ENCODE data around the gene DNAJA2.

The DNAJA2 gene

DNA sequence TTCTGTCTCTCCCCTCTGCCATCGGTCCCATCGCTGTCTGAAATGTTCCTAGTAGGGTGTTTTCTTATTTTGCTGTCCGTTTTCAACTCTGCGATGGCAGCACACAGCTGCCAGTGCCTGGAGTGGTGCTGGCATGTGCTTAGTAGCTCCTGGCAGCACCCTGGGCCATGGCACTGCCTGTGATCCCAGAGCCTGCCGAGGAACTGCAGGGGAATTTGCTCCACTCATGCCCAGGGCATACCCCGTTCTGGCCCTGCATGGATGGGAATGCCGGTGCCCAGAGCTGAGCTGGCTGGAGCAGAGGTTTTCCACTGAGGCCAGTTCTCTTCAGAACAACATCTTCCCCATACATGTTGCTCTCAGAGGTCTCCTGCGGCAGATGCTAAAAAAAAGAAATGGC, 46.2 kb downstream of the DNAJA2 start:
- DNase-seq (ENCODE audit: low read depth): no peak

DNA sequence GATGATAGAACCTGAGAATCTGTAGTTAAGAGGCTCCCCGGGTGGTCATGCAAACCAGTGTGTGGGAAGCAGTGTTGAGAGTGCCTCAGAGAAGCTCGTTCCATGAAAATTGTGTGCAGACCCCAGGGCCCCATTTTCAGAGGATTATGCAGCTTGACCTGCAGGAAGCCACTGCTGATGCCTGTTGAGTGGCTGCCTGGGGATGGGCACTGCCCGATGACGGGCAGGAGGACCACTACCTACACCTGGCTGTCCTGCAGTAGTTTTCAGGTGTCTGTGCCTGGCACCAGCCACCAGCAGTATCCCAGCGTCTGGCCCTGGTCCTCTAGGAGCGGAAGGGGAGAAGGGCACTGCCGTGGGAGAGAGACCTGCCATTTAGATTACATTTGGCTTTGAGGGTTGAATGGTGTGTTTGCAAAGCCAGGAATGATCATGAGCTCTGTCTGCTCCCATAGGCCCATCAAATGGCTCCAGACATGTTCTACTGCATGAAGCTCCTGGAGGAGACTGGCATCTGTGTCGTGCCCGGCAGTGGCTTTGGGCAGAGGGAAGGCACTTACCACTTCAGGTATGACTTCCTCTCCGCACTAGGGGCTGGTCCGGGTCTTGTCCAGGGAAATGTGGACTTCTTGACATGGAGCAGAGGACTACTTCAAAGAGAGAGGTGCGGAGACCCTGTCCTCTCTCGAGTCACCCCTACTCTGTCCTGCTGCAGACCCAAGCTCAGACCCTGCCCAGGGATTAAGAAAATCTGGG, 46.8 kb downstream of the DNAJA2 start:
- no peak for DNase-seq (ENCODE audit: low read depth)

GRCh38 chr16:46924402-46924801, 49.1 kb downstream of the DNAJA2 start:
- no peak for DNase-seq (ENCODE audit: low read depth)

GRCh38 chr16:46923513-46924295, 49.8 kb downstream of the DNAJA2 start:
- no peak for DNase-seq (ENCODE audit: low read depth)

- no peak for DNase-seq (ENCODE audit: low read depth)
Measured at GRCh38 chr16:46922239-46922638, 51.2 kb downstream of the DNAJA2 start.

- DNase-seq (ENCODE audit: low read depth): no peak
Measured at GRCh38 chr16:46920402-46921068, 52.9 kb downstream of the DNAJA2 start.

GRCh38 chr16:46918905-46919792, 54.3 kb downstream of the DNAJA2 start:
- no peak for DNase-seq (ENCODE audit: low read depth)

DNA sequence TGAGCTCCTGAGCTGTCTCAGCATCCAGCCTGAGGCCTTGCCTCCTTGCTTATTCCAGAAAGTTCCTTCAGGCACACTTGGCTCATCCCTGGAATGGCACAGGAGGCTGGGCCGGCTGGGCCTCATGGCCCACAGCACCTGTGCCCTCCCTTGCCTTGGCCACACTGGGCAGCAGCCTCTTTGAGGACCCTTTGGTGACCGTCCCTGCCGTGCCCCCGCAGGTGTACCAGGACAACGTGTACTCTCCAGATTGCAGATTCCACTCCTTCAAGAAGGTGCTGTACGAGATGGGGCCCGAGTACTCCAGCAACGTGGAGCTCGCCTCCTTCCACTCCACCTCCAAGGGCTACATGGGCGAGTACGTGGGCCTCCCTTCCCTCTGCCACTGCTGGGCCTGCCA, 55.1 kb downstream of the DNAJA2 start:
- no peak for DNase-seq (ENCODE audit: low read depth)

DNA sequence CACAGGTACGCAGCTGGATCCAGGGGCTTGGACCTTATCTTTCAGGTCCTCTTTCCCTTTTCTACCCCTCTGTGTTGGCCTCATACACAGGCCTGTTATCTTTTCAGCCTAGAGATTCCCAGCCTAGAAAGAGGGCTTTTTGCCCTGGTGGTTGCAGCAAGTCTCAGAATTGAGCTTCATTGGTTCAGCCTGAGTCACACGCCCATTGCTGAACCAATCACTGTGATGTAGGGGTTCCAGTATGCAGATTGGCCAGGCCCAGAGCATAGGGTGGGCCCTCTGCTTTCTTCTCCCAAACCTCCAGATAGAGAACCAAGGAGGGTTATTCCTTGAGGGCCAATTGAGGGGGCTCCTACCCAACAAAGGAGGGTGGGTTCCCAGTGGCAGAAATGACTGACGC, 56.5 kb downstream of the DNAJA2 start:
- peak; percentile 40 for DNase-seq (ENCODE audit: low read depth)

DNA sequence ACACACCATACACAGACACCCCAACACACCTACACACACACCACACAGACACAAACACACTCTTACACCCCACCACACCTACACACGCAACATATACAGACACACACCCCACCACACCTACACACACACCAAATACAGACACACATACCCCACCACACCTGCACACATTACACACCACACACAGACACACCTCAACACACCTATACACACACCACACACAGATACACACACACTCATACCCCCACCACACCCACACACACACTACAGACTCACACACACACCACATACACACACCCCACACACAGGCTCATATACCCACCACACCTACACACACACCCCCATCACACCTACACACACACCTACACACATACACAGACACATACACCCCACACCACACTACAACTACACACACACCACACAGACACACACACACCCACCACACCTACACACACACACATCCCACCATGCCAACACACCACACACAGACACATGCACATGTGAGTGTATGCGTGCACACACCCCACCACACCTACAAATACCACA, 57.9 kb downstream of the DNAJA2 start:
- no peak for DNase-seq (ENCODE audit: low read depth)

GRCh38 chr16:46914556-46915201, 58.8 kb downstream of the DNAJA2 start:
- no peak for DNase-seq (ENCODE audit: low read depth)

DNA sequence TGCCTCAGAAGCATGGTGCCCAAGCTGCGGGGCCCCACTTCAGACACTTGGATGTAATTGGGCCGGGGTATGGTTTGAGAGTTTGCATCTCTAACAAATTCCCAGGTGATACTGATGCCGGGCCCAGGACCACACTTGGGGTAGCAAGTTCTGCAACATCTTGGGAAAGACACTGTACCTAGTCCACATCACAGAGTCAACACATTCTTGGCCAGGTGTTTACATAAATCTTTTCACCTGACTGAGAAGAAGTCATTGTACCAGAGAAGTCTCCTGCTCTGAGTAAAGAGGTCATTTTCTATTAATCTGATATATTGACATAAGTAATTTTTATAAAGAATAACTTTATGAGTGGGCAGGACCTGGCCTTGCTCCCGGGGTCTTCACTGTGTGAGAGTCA, 61.8 kb downstream of the DNAJA2 start:
- no peak for DNase-seq (ENCODE audit: low read depth)

- DNase-seq (ENCODE audit: low read depth): no peak
Measured at GRCh38 chr16:46911038-46911437, 62.4 kb downstream of the DNAJA2 start.

DNA sequence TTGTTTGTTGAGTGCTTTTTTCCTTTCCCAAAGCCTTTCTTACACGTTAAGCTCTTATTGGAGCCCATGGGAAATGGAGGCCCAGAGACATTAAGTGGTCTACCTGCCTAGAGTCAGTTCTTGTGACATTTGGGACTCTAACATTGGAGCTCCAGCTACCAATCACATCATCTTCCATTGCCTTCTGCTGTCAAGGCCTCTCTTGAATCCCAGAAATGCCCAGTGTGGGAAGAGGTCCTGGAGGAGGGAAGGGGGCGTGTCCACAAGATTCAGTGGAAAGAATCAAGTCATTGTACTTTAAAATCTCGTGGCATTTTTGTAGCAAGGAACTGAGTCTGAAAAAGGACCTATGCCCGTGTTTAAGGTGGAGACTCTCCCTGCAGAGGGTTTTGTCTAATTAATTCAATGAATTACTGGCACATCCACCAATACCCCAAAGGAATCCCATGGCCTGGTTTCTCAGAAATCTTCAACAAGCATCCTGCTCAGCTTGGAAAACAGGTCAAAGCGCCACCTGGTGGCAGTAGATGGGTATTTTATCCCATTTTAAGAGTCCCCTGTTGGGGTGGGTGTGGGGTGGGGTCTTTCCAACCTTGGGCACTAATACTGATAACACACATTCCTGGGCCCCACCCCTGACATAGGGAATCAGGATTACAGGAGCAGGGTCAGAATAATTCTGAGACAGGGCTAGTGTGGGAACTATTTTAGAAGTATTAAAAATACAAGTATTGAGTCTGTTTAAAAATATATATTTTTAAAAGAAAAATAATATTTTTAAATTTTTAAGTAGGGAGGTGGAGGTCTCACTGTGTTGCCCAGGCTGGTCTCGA, 64.7 kb downstream of the DNAJA2 start:
- DNase-seq (ENCODE audit: low read depth): peak; percentile 79

GRCh38 chr16:46907061-46907774, 66.3 kb downstream of the DNAJA2 start:
- DNase-seq (ENCODE audit: low read depth): no peak

DNA sequence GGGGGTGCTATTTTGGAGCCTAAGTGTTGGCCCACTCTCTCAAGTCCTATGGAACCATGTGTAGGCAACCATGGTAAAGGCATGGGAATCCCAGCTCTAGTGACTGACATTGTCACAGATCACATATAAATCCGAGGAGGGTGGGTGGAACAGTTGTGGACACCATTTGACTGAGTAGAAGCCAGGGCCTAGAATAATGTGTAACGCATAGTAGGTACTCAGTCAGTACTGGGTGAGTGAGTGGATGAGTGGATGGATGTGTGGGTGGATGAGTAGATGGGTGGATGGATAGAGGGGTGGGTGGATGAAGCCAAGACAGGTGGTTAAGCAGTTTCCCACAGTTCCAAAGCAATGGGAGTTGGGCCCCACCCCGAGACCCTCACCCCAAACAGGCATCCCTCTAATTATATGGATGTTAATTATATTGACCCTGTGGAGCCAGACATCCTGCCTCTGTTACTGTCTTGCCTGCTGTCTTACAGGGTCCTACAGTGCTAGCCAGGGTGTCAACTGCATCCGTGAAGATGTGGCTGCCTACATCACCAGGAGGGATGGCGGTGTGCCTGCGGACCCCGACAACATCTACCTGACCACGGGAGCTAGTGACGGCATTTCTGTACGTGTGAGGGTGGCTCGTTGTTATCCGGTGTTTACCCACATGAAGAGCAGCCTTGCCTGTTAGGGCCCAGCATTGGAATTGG, 67.0 kb downstream of the DNAJA2 start:
- no peak for DNase-seq (ENCODE audit: low read depth)

Measured in ELR (cell line).